Measurements from ENCODE around the gene UBE2H.
"Not testable (repeated sequence)": the region's sequence is repeated elsewhere in the genome, so short reads cannot be mapped to it uniquely, and the experiment has no call there.

Gene UBE2H

GRCh38 chr7:129841465-129841864 lies 111.3 kb downstream of the UBE2H start:
- DNase-seq = peak; percentile 5

GRCh38 chr7:129840757-129841156 lies 112.0 kb downstream of the UBE2H start:
- DNase-seq = no peak

GRCh38 chr7:129836983-129837382 lies 115.8 kb downstream of the UBE2H start:
- no peak for DNase-seq

- no peak for DNase-seq
Measured at GRCh38 chr7:129835569-129835968, 117.2 kb downstream of the UBE2H start.

- not testable (repeated sequence) for DNase-seq
Measured at GRCh38 chr7:129833353-129833752, 119.4 kb downstream of the UBE2H start.

GRCh38 chr7:129832701-129833227 lies 120.0 kb downstream of the UBE2H start:
- DNase-seq = no peak

GRCh38 chr7:129832282-129832681 lies 120.5 kb downstream of the UBE2H start:
- no peak for DNase-seq

GRCh38 chr7:129831424-129832058 lies 121.2 kb downstream of the UBE2H start:
- no peak for DNase-seq

GRCh38 chr7:129830949-129831348 lies 121.8 kb downstream of the UBE2H start:
- no peak for DNase-seq

GRCh38 chr7:129829737-129830631 lies 122.8 kb downstream of the UBE2H start:
- peak; percentile 73 for DNase-seq

- DNase-seq = no peak
Measured at GRCh38 chr7:129828989-129829736, 123.6 kb downstream of the UBE2H start.

- DNase-seq = no peak
Measured at GRCh38 chr7:129828078-129828762, 124.5 kb downstream of the UBE2H start.

GRCh38 chr7:129827467-129827990 lies 125.2 kb downstream of the UBE2H start:
- DNase-seq = no peak

- DNase-seq = not testable (repeated sequence)
Measured at GRCh38 chr7:129826895-129827294, 125.9 kb downstream of the UBE2H start.

GRCh38 chr7:129825209-129825970 lies 127.4 kb downstream of the UBE2H start:
- DNase-seq = peak; percentile 71

- no peak for DNase-seq
Measured at GRCh38 chr7:129824291-129825208, 128.2 kb downstream of the UBE2H start.

- not testable (repeated sequence) for DNase-seq
Measured at GRCh38 chr7:129823143-129823542, 129.6 kb downstream of the UBE2H start.

- no peak for DNase-seq
Measured at GRCh38 chr7:129821476-129821875, 131.3 kb downstream of the UBE2H start.

- DNase-seq = no peak
Measured at GRCh38 chr7:129816742-129817141, 136.0 kb downstream of the UBE2H start.

- no peak for DNase-seq
Measured at GRCh38 chr7:129807863-129808262, 144.9 kb downstream of the UBE2H start.
